ENCODE data around the gene CPHXL.

CPHXL gene

GRCh38 chr16:75726390-75726789 lies at the start of gene CPHXL:
TSS of gene CPHXL (minus strand) at chr16:75726490. CDS start at chr16:75726442, 48 bp downstream.
- DNase-seq: no peak

- no peak for DNase-seq
Observed at GRCh38 chr16:75774197-75774596, 47.9 kb upstream of the CPHXL start.

GRCh38 chr16:75770051-75770450 lies 43.8 kb upstream of the CPHXL start:
- DNase-seq: no peak

GRCh38 chr16:75764154-75764768 lies 38.0 kb upstream of the CPHXL start:
- peak; percentile 86 for DNase-seq

GRCh38 chr16:75763204-75763603 lies 36.9 kb upstream of the CPHXL start:
- no peak for DNase-seq

GRCh38 chr16:75762746-75763145 lies 36.5 kb upstream of the CPHXL start:
- no peak for DNase-seq

- no peak for DNase-seq
Observed at GRCh38 chr16:75761108-75761507, 34.8 kb upstream of the CPHXL start.

GRCh38 chr16:75760018-75760519 lies 33.8 kb upstream of the CPHXL start:
- DNase-seq: no peak

- DNase-seq: no peak
Observed at GRCh38 chr16:75758215-75758614, 31.9 kb upstream of the CPHXL start.

GRCh38 chr16:75754141-75754540 lies 27.9 kb upstream of the CPHXL start:
- no peak for DNase-seq

- no peak for DNase-seq
Observed at GRCh38 chr16:75750528-75750927, 24.2 kb upstream of the CPHXL start.

GRCh38 chr16:75746359-75746758 lies 20.1 kb upstream of the CPHXL start:
- no peak for DNase-seq

GRCh38 chr16:75745823-75746222 lies 19.5 kb upstream of the CPHXL start:
- DNase-seq: no peak

GRCh38 chr16:75745242-75745641 lies 19.0 kb upstream of the CPHXL start:
- no peak for DNase-seq

- DNase-seq: peak; percentile 22
Observed at GRCh38 chr16:75742424-75743047, 16.2 kb upstream of the CPHXL start.

GRCh38 chr16:75733305-75734211 lies 7.3 kb upstream of the CPHXL start:
- no peak for DNase-seq

GRCh38 chr16:75732871-75733270 lies 6.6 kb upstream of the CPHXL start:
- DNase-seq: no peak

- no peak for DNase-seq
Observed at GRCh38 chr16:75727221-75727620, 931 bp upstream of the CPHXL start.

- DNase-seq: no peak
Observed at GRCh38 chr16:75718452-75718851, 7.8 kb downstream of the CPHXL start.

GRCh38 chr16:75714661-75715060 lies 11.6 kb downstream of the CPHXL start:
- no peak for DNase-seq

- no peak for DNase-seq
Observed at GRCh38 chr16:75710344-75710743, 15.9 kb downstream of the CPHXL start.

GRCh38 chr16:75703306-75703705 lies 23.0 kb downstream of the CPHXL start:
- no peak for DNase-seq

- peak; percentile 76 for DNase-seq
Observed at GRCh38 chr16:75702242-75702641, 24.0 kb downstream of the CPHXL start.

GRCh38 chr16:75701361-75701760 lies 24.9 kb downstream of the CPHXL start, which contains the start of gene DUXB:
TSS of gene DUXB (minus strand) at chr16:75701461. CDS start at chr16:75701418, 43 bp downstream.
- DNase-seq: no peak
